Sigmoid colon (tissue), 7 donors: ENCODE data around the gene ZNF775. TPM values are rescaled to one million over a fixed set of nuclear protein-coding genes. Genes with fewer than 3 reads are reported as not detected.
A peak's percentile ranks its signal among the peaks of the same experiment; 100 is the strongest.

Experiments used
- DNase-seq: peaks from one replicate; pipeline ENCODE4 v3.0.0-alpha.2; 2019
- H3K27ac ChIP-seq, 4 donors: fragments of 200-600 bp; sonication (generic); one replicate each; pipeline ENCODE4 v1.5.1; 2016 to 2019; ENCODE audit warnings: mild to moderate bottlenecking in 1 of 4
- H3K27me3 ChIP-seq, 3 donors: fragments of 200-600 bp; sonication (generic); one replicate each; pipeline ENCODE4 v1.5.1; 2019; ENCODE audit warnings: mild to moderate bottlenecking in 1 of 3
- H3K36me3 ChIP-seq, 4 donors: fragments of 200-600 bp; sonication (generic); one replicate each; pipeline ENCODE4 v1.5.1; 2016 to 2019
- H3K4me1 ChIP-seq, 4 donors: fragments of 200-600 bp; sonication (generic); one replicate each; pipeline ENCODE4 v1.5.1; 2017 to 2019
- H3K4me3 ChIP-seq, 4 donors: fragments of 200-600 bp; sonication (generic); one replicate each; pipeline ENCODE4 v1.5.1; 2017 to 2019; ENCODE audit warnings: mild to moderate bottlenecking in 2 of 4, moderate library complexity in 1 of 4
- H3K9me3 ChIP-seq, 4 donors: fragments of 200-600 bp in 3 of 4; sonication (generic) in 3 of 4; one replicate each; pipeline versions ENCODE4 v1.5.1 to v1.6.1; 2013 to 2019
- EP300 ChIP-seq, 4 donors: sonication (generic); formaldehyde crosslinking; IDR thresholded peaks; one replicate each; pipeline ENCODE4 v1.6.1; 2017; ENCODE audit warnings: antibody characterized with exemption in 4 of 4
- POLR2A ChIP-seq, 2 donors: fragments of 450-650 bp; IDR thresholded peaks; one replicate each; pipeline ENCODE4 v1.6.1; 2016; ENCODE audit warnings: antibody characterized with exemption in 2 of 2, mild to moderate bottlenecking in 2 of 2, moderate library complexity in 2 of 2
- POLR2AphosphoS5 ChIP-seq, 4 donors: sonication (generic); formaldehyde crosslinking; IDR thresholded peaks; one replicate each; pipeline ENCODE4 v1.6.1; 2017; ENCODE audit warnings: antibody characterized with exemption in 4 of 4
- WGBS, 2 donors: extraction: QIAGEN DNeasy Blood & Tissue Kit; methylation state at CpG; one replicate each; pipeline ENCODE4 v1.1.7; 2013; 5-methylcytosine and 5-hydroxymethylcytosine counted together
- intact Hi-C: fragments of 100-400 bp; cut with DNase I; formaldehyde crosslinking; loops from one replicate; pipeline ENCODE4 v1.15.1; 2023
- polyA plus RNA-seq, 3 donors: library from polyadenylated mRNA; stranded (reverse); fragments of 200-250 nt; gene quantifications; one replicate each; pipeline ENCODE4 v1.2.3, GENCODE V29; 2013
- total RNA-seq, 4 donors: library from RNA; depleted of rRNA; stranded (reverse); fragments of >200 nt; gene quantifications; one replicate each; pipeline ENCODE4 v1.1.0, GENCODE V29; 2016
- TF ChIP-seq, protein P1 (sequence below), 4 experiments: fragments of 450-650 bp in 3 of 4; fragments of 200-600 bp in 1 of 4; IDR thresholded peaks; one replicate each; pipeline ENCODE4 v1.5.1; 2016 to 2019; ENCODE audit warnings: antibody characterized with exemption in 4 of 4, mild to moderate bottlenecking in 3 of 4, moderate library complexity in 2 of 4
- donor health status: healthy with polysubstance abuse.
- donor health status: Bipolar disorder and iron deficiency.
- donor health status: healthy.

ZNF775 gene
- total and polyA plus RNA-seq, 7 donors, result 3.0 to 10.7 (median 6.1) TPM

DNA sequence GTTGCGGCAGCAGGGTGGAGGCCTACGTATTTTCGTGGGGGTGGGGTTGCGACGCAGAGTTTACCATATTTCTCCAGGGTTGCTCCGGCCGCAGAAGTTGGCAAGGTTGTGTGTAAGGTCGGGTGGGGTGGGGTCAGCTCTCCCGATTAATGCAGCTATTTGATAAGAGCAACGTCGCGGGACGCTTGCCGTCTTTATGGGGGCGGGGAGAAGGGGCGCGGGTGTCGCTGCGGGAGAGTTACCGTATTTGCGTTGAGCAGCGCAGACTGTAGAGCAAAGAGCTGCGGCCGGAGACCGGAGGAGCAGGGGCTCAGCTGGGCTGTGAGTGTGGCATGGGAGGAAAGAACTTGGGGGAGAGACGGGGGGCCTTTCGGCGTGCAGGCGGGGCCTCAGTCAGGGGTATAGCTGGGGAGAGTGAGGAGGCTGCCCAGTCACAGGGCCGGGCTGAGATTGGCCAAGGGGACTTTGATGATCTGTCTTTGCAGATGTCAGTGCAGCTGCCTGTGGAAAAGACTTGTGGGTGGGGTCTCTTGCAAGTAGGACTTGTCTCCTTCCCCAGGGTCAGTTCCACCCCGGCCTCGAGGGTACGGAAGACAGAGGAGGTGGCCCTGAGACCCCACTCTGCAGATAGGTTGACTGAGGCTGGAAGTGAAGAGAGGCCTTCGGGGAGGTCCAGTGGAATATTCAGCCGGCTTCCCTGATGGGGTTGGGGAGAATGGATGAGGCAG lies 26.6 kb downstream of the ZNF775 start:
- H3K27ac ChIP-seq, result peak overlapping the region; percentile 95 to 99 (median 96)
- 3 to 5% methylated on average over 35 of the region's 35 CpGs for WGBS, 2 donors
- intact Hi-C loops, result loop anchor here (5.0 to 10.0 kb wide), 5 partner anchors 38 to 1258 kb away; partner anchors contain the start of genes ATP6V0E2, REPIN1, ZNF398 and ZNF467
- peak overlapping the region; percentile 68 to 74 (median 74) for H3K4me3 ChIP-seq
- TF ChIP-seq POLR2AphosphoS5 (IDR thresholded peaks at IDR 0.05) (no peak), EP300 (IDR thresholded peaks at IDR 0.05) (no peak), POLR2A (IDR thresholded peaks at IDR 0.05) (no peak)
- TF ChIP-seq, protein P1, sequence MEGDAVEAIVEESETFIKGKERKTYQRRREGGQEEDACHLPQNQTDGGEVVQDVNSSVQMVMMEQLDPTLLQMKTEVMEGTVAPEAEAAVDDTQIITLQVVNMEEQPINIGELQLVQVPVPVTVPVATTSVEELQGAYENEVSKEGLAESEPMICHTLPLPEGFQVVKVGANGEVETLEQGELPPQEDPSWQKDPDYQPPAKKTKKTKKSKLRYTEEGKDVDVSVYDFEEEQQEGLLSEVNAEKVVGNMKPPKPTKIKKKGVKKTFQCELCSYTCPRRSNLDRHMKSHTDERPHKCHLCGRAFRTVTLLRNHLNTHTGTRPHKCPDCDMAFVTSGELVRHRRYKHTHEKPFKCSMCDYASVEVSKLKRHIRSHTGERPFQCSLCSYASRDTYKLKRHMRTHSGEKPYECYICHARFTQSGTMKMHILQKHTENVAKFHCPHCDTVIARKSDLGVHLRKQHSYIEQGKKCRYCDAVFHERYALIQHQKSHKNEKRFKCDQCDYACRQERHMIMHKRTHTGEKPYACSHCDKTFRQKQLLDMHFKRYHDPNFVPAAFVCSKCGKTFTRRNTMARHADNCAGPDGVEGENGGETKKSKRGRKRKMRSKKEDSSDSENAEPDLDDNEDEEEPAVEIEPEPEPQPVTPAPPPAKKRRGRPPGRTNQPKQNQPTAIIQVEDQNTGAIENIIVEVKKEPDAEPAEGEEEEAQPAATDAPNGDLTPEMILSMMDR (IDR thresholded peaks at IDR 0.05), result no peak
- no peak for DNase-seq
- peaks cover 0 to 36% (median 32%) of the 10 kb centered on the region in 4 donors for H3K4me1 ChIP-seq
- peaks cover 0 to 23% (median 2%) of the 10 kb centered on the region in 4 donors for H3K36me3 ChIP-seq
- H3K27me3 ChIP-seq, result no peaks in the 10 kb centered on the region
- H3K9me3 ChIP-seq, result no peaks in the 10 kb centered on the region

DNA sequence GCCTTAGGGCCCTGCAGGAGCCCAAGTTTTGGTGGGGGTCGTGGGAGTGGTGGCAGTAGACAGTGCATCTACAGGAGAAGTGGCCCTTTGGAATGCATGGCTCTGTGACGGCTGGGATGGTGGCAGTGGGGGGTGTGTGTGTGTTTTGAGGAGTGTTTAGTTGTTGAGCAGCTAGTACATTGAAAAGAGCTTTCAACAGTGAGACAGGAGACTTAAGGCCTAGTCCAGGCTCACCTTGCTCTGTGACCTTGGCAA lies 27.1 kb downstream of the ZNF775 start:
- Histone ChIP-seq H3K4me3 (peak overlapping the region; percentile 68 to 74 (median 74)), H3K27ac (peak overlapping the region; percentile 95 to 99 (median 96)), H3K9me3 (no peaks in the 10 kb centered on the region), H3K4me1 (peaks cover 0 to 36% (median 32%) of the 10 kb centered on the region in 4 donors), H3K27me3 (no peaks in the 10 kb centered on the region), H3K36me3 (peaks cover 0 to 28% (median 3%) of the 10 kb centered on the region in 4 donors)
- no peak for DNase-seq
- intact Hi-C loops, result loop anchor here (5.0 to 10.0 kb wide), 5 partner anchors 39 to 1259 kb away; partner anchors contain the start of genes ATP6V0E2, REPIN1, ZNF398 and ZNF467
- TF ChIP-seq POLR2AphosphoS5 (IDR thresholded peaks at IDR 0.05), result no peak
- TF ChIP-seq, protein P1 (IDR thresholded peaks at IDR 0.05), result no peak
- no peak for TF ChIP-seq EP300 (IDR thresholded peaks at IDR 0.05)
- TF ChIP-seq POLR2A (IDR thresholded peaks at IDR 0.05), result no peak
- WGBS, 2 donors, result 3 to 10% methylated on average over 2 of the region's 2 CpGs

DNA sequence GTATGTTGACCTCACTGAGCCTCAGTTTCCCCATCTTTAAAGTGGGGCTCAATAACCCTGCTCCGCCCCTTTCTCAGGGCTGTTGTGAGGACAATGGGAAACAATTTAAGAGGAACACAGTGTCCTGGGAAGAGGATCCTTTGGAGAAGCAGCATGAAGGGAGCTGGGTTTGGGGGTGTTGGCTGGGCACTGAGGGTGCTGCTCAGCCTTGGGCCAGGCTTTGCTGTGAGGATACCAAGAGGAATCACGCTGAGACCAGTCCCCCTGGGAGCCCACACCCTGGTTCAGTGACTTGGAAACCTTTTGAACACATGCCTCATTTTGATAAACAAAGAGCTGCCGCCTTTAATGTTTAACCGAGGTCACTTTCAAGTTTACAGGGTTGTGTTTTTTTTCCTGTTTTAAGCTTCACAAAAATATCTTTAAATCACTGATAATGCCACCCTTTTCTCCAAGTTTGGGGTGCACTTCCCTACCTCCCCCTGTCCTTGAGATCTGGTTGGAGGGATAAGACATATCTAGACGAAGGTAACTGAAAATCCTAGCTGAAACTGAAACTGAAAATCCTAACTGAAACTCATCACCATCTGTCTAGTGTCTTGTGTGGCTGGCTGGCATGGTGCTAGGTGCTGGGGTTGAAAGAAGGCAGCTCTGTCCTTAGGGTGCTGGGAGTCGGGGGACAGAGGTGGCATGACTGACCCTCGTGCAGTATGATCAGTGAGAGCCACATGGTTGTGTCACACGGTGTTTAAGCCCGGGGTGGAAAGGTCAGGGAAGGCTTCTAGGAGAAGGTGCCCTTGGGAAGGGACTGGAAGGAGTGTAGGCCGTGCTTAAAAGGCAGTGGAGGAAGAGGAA lies 27.7 kb downstream of the ZNF775 start:
- TF ChIP-seq EP300 (IDR thresholded peaks at IDR 0.05) (no peak), POLR2A (IDR thresholded peaks at IDR 0.05) (no peak), POLR2AphosphoS5 (IDR thresholded peaks at IDR 0.05) (peak in 3 of 4 donors; percentile 32 to 73 (median 70))
- TF ChIP-seq, protein P1 (IDR thresholded peaks at IDR 0.05), result no peak
- peak; percentile 75 for DNase-seq
- Histone ChIP-seq H3K4me1 (peaks cover 0 to 36% (median 32%) of the 10 kb centered on the region in 4 donors), H3K27me3 (no peaks in the 10 kb centered on the region), H3K36me3 (peaks cover 0 to 31% (median 5%) of the 10 kb centered on the region in 4 donors), H3K9me3 (no peaks in the 10 kb centered on the region), H3K27ac (peak overlapping the region; percentile 95 to 99 (median 96)), H3K4me3 (peak overlapping the region; percentile 68 to 74 (median 74))
- intact Hi-C loops, result loop anchor here (5.0 to 10.0 kb wide), 5 partner anchors 39 to 1259 kb away; partner anchors contain the start of genes ATP6V0E2, REPIN1, ZNF398 and ZNF467
- WGBS, 2 donors, result 10 to 28% methylated on average over 10 of the region's 10 CpGs

DNA sequence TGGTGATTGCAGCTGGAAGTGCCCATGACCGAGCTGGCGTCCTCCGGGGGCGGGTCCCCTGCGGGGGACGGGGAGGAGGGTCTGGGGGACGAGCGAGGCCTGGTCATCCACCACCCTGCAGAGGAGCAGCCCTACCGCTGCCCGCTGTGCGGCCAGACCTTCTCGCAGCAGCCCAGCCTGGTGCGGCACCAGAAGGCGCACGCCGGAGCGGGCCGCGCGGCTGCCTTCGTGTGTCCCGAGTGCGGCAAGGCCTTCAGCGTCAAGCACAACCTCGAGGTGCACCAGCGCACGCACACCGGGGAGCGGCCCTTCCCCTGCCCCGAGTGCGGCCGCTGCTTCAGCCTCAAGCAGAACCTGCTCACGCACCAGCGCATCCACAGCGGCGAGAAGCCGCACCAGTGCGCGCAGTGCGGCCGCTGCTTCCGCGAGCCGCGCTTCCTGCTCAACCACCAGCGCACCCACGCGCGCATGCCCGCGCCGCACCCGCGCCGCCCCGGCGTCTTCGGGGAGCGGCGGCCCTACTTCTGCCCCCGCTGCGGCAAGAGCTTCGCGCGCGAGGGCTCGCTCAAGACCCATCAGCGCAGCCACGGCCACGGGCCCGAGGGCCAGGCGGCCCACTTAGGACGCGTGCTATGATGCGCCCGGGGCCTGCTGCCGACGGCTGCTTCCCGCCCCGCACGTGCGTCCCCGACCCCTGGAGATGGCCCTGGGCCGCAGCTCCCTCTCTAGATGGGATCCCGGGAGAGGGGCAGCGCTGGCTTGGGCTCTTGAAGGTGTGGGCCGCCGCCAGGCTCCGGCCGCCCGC lies 28.7 kb downstream of the ZNF775 start:
- Histone ChIP-seq H3K9me3 (no peaks in the 10 kb centered on the region), H3K27ac (peak overlapping the region; percentile 95 to 99 (median 96)), H3K36me3 (peaks cover 0 to 31% (median 5%) of the 10 kb centered on the region in 4 donors), H3K4me3 (no peak overlapping the region), H3K4me1 (peaks cover 0 to 36% (median 32%) of the 10 kb centered on the region in 4 donors), H3K27me3 (no peaks in the 10 kb centered on the region)
- DNase-seq, result peak; percentile 63
- intact Hi-C loops, result loop anchor here (5.0 to 10.0 kb wide), 5 partner anchors 40 to 1260 kb away; partner anchors contain the start of genes ATP6V0E2, REPIN1, ZNF398 and ZNF467
- WGBS, 2 donors, result 93% methylated on average over 91 of the region's 91 CpGs
- TF ChIP-seq, protein P1 (IDR thresholded peaks at IDR 0.05), result no peak
- TF ChIP-seq POLR2AphosphoS5 (IDR thresholded peaks at IDR 0.05) (no peak), EP300 (IDR thresholded peaks at IDR 0.05) (no peak), POLR2A (IDR thresholded peaks at IDR 0.05) (no peak)
